ENCODE results near the gene KRT17. TPM values are rescaled to one million over a fixed set of nuclear protein-coding genes. Genes with fewer than 3 reads are reported as not detected.
A peak's percentile ranks its signal among the peaks of the same experiment; 100 is the strongest.

Gene KRT17
- total RNA-seq (not detected), polyA plus RNA-seq (under 1 TPM in 1 of 2 donors, not detected in 1; 0.07 TPM)
- long read RNA-seq, donor 1 = 0 reads
- long read RNA-seq, donor 2 = 0 reads
- long read RNA-seq, donor 3 = 0 reads

GRCh38 chr17:41624208-41625101 is at the start of gene KRT17:
TSS of gene KRT17 (minus strand) at chr17:41624575. CDS start at chr17:41624509, 66 bp downstream.
- peaks cover 0 to 17% (median 1%) of the 10 kb centered on the region in 7 donors for H3K27me3 ChIP-seq
- 73 to 77% methylated on average over 30 to 32 of the region's 33 CpGs for WGBS, 2 donors

GRCh38 chr17:41672153-41672552 is 47.8 kb upstream of the KRT17 start:
- Histone ChIP-seq H3K4me3 (no peak overlapping the region), H3K4me1 (peaks cover 0 to 40% (median 2%) of the 10 kb centered on the region in 9 donors), H3K27me3 (no peaks in the 10 kb centered on the region), H3K9me3 (no peaks in the 10 kb centered on the region), H3K27ac (no peak overlapping the region), H3K36me3 (no peaks in the 10 kb centered on the region)
- intact Hi-C loops (cut with DNase I) = no loop called here
- no peak for TF ChIP-seq CTCF (IDR thresholded peaks at IDR 0.05)
- ATAC-seq = no peak
- 94 to 96% methylated on average over 7 of the region's 7 CpGs for WGBS, 2 donors
- no peak for DNase-seq

More at GRCh38 chr17:41624208-41625101, at the start of gene KRT17:
- no peak within 1 kb of the TSS for H3K4me3 ChIP-seq
- H3K27ac ChIP-seq = no peak within 1 kb of the TSS
- DNase-seq = no peak
- no peak for ATAC-seq
- intact Hi-C loops (cut with DNase I) = no loop called here
- H3K36me3 ChIP-seq = no peaks in the 10 kb centered on the region
- H3K9me3 ChIP-seq = no peaks in the 10 kb centered on the region
- H3K4me1 ChIP-seq = peaks cover 0 to 5% (median 0%) of the 10 kb centered on the region in 9 donors
- TF ChIP-seq CTCF (IDR thresholded peaks at IDR 0.05) = no peak

- TF ChIP-seq CTCF (IDR thresholded peaks at IDR 0.05) = peak in 1 of 9 donors; percentile 34
- H3K9me3 ChIP-seq = no peaks in the 10 kb centered on the region
- no peaks in the 10 kb centered on the region for H3K27me3 ChIP-seq
- H3K36me3 ChIP-seq = no peaks in the 10 kb centered on the region
- 47 to 52% methylated on average over 23 of the region's 23 CpGs for WGBS, 2 donors
- ATAC-seq = no peak
- peak overlapping the region in 7 of 10 donors; percentile 71 to 89 (median 77) for H3K27ac ChIP-seq
- peaks cover 0 to 34% (median 14%) of the 10 kb centered on the region in 9 donors for H3K4me1 ChIP-seq
- intact Hi-C loops (cut with DNase I) = loop anchor here in 4 of 10 donors (2.0 to 10.0 kb wide), 4 partner anchors 811 to 1053 kb away; no protein-coding TSS in a partner anchor
- peak overlapping the region in 5 of 10 donors; percentile 57 to 68 (median 60) for H3K4me3 ChIP-seq
- no peak for DNase-seq
These were observed 43.1 kb upstream of the KRT17 start for GRCh38 chr17:41667280-41668041.

Measured in heart right ventricle (tissue), 16 donors.